Stomach (tissue), 9 donors: ENCODE data around the gene VPS41. TPM values are rescaled to one million over a fixed set of nuclear protein-coding genes. Genes with fewer than 3 reads are reported as not detected.

ENCODE experiments used
- DNase-seq, 2 donors: peaks; one replicate each; pipeline versions ENCODE4 v3.0.0 to v3.0.0-alpha.2; 2013 to 2019
- H3K27ac ChIP-seq, 5 donors: fragments of 200-600 bp in 4 of 5; sonication (generic) in 4 of 5; one replicate each; pipeline ENCODE4 v1.5.1; 2013 to 2019; ENCODE audit warnings: mild to moderate bottlenecking in 1 of 5, moderate library complexity in 1 of 5
- H3K27me3 ChIP-seq, 3 donors: fragments of 200-600 bp; sonication (generic); one replicate each; pipeline ENCODE4 v1.5.1; 2017 to 2019; ENCODE audit warnings: mixed run types in 1 of 3
- H3K36me3 ChIP-seq, 4 donors: fragments of 200-600 bp; sonication (generic); 1 replicate in 3 of 4; 2 replicates in 1 of 4; pipeline ENCODE4 v1.5.1; 2016 to 2019
- H3K4me1 ChIP-seq, 4 donors: fragments of 200-600 bp; sonication (generic); one replicate each; pipeline ENCODE4 v1.5.1; 2016 to 2019
- H3K4me3 ChIP-seq, 4 donors: fragments of 200-600 bp; sonication (generic) in 3 of 4; one replicate each; pipeline ENCODE4 v1.5.1; 2016 to 2019; ENCODE audit warnings: mild to moderate bottlenecking in 1 of 4
- H3K9me3 ChIP-seq, 4 donors: fragments of 200-600 bp; sonication (generic); one replicate each; pipeline ENCODE4 v1.5.1; 2016 to 2019
- EP300 ChIP-seq: sonication (generic); formaldehyde crosslinking; IDR thresholded peaks from one replicate; pipeline ENCODE4 v1.6.1; 2017; ENCODE audit warnings: antibody characterized with exemption
- POLR2A ChIP-seq, 4 donors: fragments of 450-650 bp; IDR thresholded peaks; one replicate each; pipeline ENCODE4 v1.6.1; 2016; ENCODE audit warnings: antibody characterized with exemption in 4 of 4, control low read depth in 2 of 4, mild to moderate bottlenecking in 1 of 4, moderate library complexity in 1 of 4
- POLR2AphosphoS5 ChIP-seq, 3 donors: sonication (generic); formaldehyde crosslinking; IDR thresholded peaks; one replicate each; pipeline ENCODE4 v1.6.1; 2016; ENCODE audit warnings: antibody characterized with exemption in 3 of 3
- WGBS, 5 donors: extraction: QIAGEN DNeasy Blood & Tissue Kit in 3 of 5; methylation state at CpG; one replicate each; pipeline versions ENCODE4 v1.1.5 to v1.1.7; 2013 to 2018; 5-methylcytosine and 5-hydroxymethylcytosine counted together
- intact Hi-C: fragments of 100-400 bp; cut with DNase I; formaldehyde crosslinking; loops from one replicate; pipeline ENCODE4 v1.15.1; 2023; ENCODE audit warnings: low total_unique reads
- polyA plus RNA-seq, 3 donors: library from polyadenylated mRNA; stranded (reverse); fragments of 200-250 nt; gene quantifications; one replicate each; pipeline ENCODE4 v1.2.3, GENCODE V29; 2013
- total RNA-seq, 5 donors: library from RNA; depleted of rRNA; stranded (reverse); fragments of >200 nt; gene quantifications; one replicate each; pipeline versions ENCODE4 v1.1.0 to v1.2.3, GENCODE V29; 2014 to 2016
- TF ChIP-seq, protein P1 (sequence below), 7 experiments: fragments of 450-650 bp in 4 of 7; fragments of 200-600 bp in 3 of 7; sonication (generic) in 3 of 7; IDR thresholded peaks; one replicate each; pipeline ENCODE4 v1.5.1; 2016 to 2019; ENCODE audit warnings: antibody characterized with exemption in 7 of 7, control low read depth in 2 of 7, mild to moderate bottlenecking in 1 of 7
- donor health status: healthy with polysubstance abuse.
- donor health status: Bipolar disorder and iron deficiency.
- donor health status: healthy.

Gene VPS41
- total and polyA plus RNA-seq, 8 donors = 8.2 to 122 (median 41.4) TPM

- no peak for DNase-seq
- H3K27ac ChIP-seq = no peak overlapping the region
- H3K9me3 ChIP-seq = no peaks in the 10 kb centered on the region
- H3K36me3 ChIP-seq = peaks cover 0 to 5% (median 0%) of the 10 kb centered on the region in 4 donors
- intact Hi-C loops = no loop called here
- 50 to 100% (median 100%) methylated on average over 1 of the region's 1 CpG for WGBS, 5 donors
- H3K27me3 ChIP-seq = no peaks in the 10 kb centered on the region
- no peak overlapping the region for H3K4me3 ChIP-seq
- H3K4me1 ChIP-seq = peaks cover 0 to 4% (median 0%) of the 10 kb centered on the region in 4 donors
- TF ChIP-seq, protein P1, sequence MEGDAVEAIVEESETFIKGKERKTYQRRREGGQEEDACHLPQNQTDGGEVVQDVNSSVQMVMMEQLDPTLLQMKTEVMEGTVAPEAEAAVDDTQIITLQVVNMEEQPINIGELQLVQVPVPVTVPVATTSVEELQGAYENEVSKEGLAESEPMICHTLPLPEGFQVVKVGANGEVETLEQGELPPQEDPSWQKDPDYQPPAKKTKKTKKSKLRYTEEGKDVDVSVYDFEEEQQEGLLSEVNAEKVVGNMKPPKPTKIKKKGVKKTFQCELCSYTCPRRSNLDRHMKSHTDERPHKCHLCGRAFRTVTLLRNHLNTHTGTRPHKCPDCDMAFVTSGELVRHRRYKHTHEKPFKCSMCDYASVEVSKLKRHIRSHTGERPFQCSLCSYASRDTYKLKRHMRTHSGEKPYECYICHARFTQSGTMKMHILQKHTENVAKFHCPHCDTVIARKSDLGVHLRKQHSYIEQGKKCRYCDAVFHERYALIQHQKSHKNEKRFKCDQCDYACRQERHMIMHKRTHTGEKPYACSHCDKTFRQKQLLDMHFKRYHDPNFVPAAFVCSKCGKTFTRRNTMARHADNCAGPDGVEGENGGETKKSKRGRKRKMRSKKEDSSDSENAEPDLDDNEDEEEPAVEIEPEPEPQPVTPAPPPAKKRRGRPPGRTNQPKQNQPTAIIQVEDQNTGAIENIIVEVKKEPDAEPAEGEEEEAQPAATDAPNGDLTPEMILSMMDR (IDR thresholded peaks at IDR 0.05) = no peak
- TF ChIP-seq EP300 = no peak
- TF ChIP-seq POLR2A (IDR thresholded peaks at IDR 0.05) = no peak
- no peak for TF ChIP-seq POLR2AphosphoS5 (IDR thresholded peaks at IDR 0.05)
These were observed 29.0 kb downstream of the VPS41 start for GRCh38 chr7:38880035-38880434.

DNA sequence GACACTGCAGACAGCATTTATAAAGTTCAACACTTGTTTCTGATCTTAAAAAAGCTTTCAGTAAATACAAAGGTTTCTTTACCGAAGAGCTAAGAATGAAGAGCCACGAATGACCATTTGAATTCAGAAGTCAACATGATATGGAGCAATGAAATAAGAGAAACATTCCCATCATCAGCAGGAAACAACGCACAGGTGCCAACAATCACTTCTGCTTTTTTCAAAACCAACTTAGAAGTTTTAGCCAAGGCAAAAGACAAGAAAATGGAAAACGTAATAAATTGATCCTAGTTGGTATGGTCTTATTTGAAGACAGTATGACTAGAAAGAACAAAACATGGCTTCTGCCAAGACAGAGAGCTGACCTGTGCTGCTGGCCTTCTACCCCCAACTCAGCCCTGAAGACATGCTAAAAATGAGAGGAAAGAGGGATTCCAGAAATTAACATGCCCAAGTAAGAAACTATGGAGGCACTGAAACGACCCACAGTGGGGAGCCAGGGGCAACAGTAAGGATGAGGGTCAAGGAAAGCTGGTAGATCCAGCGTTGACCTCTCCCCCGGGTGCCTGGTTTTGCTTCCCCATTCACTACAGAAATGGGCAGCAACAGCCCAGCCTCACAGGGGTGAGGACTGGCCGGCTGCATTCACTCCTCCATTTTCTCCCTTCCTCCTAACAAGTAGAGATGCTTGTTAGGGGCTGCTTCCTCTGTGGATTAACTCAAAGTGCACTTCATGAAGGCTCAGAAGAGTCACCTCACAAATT lies 30.1 kb downstream of the VPS41 start:
- WGBS, 5 donors = 79 to 89% (median 86%) methylated on average over 8 of the region's 8 CpGs
- no peak for DNase-seq
- Histone ChIP-seq H3K9me3 (no peaks in the 10 kb centered on the region), H3K27me3 (no peaks in the 10 kb centered on the region), H3K4me1 (peaks cover 0 to 4% (median 0%) of the 10 kb centered on the region in 4 donors), H3K36me3 (peaks cover 0 to 5% (median 0%) of the 10 kb centered on the region in 4 donors), H3K4me3 (no peak overlapping the region), H3K27ac (no peak overlapping the region)
- TF ChIP-seq, protein P1 (IDR thresholded peaks at IDR 0.05) = no peak
- no peak for TF ChIP-seq EP300
- no peak for TF ChIP-seq POLR2A (IDR thresholded peaks at IDR 0.05)
- TF ChIP-seq POLR2AphosphoS5 (IDR thresholded peaks at IDR 0.05) = no peak
- intact Hi-C loops = no loop called here

DNA sequence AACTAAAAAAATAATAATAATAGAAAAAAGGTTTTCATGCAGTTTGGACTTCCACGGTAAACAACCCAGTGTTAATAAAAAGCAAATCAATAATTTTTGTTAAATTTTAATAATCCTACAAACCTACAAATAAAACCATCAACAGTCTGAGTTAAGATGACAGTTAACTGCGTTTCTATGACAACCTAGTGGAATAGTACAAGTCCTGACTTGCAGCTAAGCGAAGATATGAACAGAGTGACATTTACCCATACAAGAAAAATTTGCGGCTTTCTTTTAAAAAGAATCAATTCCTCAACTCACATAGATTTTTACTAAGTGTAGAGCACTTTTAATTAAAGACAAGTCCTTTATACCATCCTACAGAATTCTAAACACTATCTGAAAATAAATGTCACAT lies 35.6 kb downstream of the VPS41 start:
- Histone ChIP-seq H3K27ac (no peak overlapping the region), H3K4me1 (no peaks in the 10 kb centered on the region), H3K9me3 (no peaks in the 10 kb centered on the region), H3K27me3 (no peaks in the 10 kb centered on the region), H3K36me3 (peaks cover under 1 to 8% (median 6%) of the 10 kb centered on the region in 4 donors), H3K4me3 (no peak overlapping the region)
- intact Hi-C loops = no loop called here
- no peak for TF ChIP-seq EP300
- DNase-seq = no peak
- 94 to 98% (median 97%) methylated on average over 4 of the region's 4 CpGs for WGBS, 5 donors

GRCh38 chr7:38872202-38872601 lies 36.8 kb downstream of the VPS41 start:
- Histone ChIP-seq H3K4me1 (no peaks in the 10 kb centered on the region), H3K4me3 (no peak overlapping the region), H3K27me3 (no peaks in the 10 kb centered on the region), H3K27ac (no peak overlapping the region), H3K9me3 (no peaks in the 10 kb centered on the region), H3K36me3 (peaks cover 3 to 20% (median 19%) of the 10 kb centered on the region in 4 donors)
- no peak for TF ChIP-seq POLR2A (IDR thresholded peaks at IDR 0.05)
- TF ChIP-seq, protein P1 (IDR thresholded peaks at IDR 0.05) = no peak
- TF ChIP-seq EP300 = no peak
- no peak for TF ChIP-seq POLR2AphosphoS5 (IDR thresholded peaks at IDR 0.05)
- no peak for DNase-seq
- intact Hi-C loops = no loop called here
- WGBS, 5 donors = 91 to 97% (median 95%) methylated on average over 5 of the region's 5 CpGs

GRCh38 chr7:38870147-38870546 lies 38.8 kb downstream of the VPS41 start:
- no peak for DNase-seq
- H3K27me3 ChIP-seq = no peaks in the 10 kb centered on the region
- H3K36me3 ChIP-seq = peaks cover 3 to 36% (median 30%) of the 10 kb centered on the region in 4 donors
- TF ChIP-seq, protein P1 (IDR thresholded peaks at IDR 0.05) = no peak
- TF ChIP-seq POLR2A (IDR thresholded peaks at IDR 0.05) = no peak
- TF ChIP-seq POLR2AphosphoS5 (IDR thresholded peaks at IDR 0.05) = no peak
- no peak for TF ChIP-seq EP300
- intact Hi-C loops = no loop called here
- no peaks in the 10 kb centered on the region for H3K9me3 ChIP-seq
- no peak overlapping the region for H3K27ac ChIP-seq
- 85 to 97% (median 89%) methylated on average over 3 of the region's 3 CpGs for WGBS, 5 donors
- H3K4me3 ChIP-seq = no peak overlapping the region
- no peaks in the 10 kb centered on the region for H3K4me1 ChIP-seq
